Measurements from ENCODE around the gene KL. TPM values are rescaled to one million over a fixed set of nuclear protein-coding genes. Genes with fewer than 3 reads are reported as not detected.

The KL gene
- total and polyA plus RNA-seq, 2 donors = 0.80 to 1.6 TPM

- Histone ChIP-seq H3K4me1 (ENCODE audit: control insufficient read depth in 2 of 2, insufficient read depth in 2 of 2, low read length in 2 of 2) (no peaks in the 10 kb centered on the region), H3K4me3 (ENCODE audit: low read length in 2 of 2) (no peak overlapping the region), H3K27ac (ENCODE audit: low read depth in 1 of 2, low read length in 1 of 2) (no peak overlapping the region), H3K27me3 (ENCODE audit: control insufficient read depth in 2 of 2, insufficient read depth in 1 of 2, low read length in 1 of 2) (no peaks in the 10 kb centered on the region), H3K36me3 (ENCODE audit: control insufficient read depth in 2 of 2, insufficient read depth in 2 of 2, low read length in 1 of 2) (no peaks in the 10 kb centered on the region), H3K9me3 (ENCODE audit: control insufficient read depth in 2 of 2, insufficient read depth in 1 of 2, low read length in 1 of 2) (no peaks in the 10 kb centered on the region)
- 98% methylated on average over 5 of the region's 5 CpGs for WGBS
- no peak for DNase-seq (ENCODE audit: low read depth in 6 of 9, low spot score in 9 of 9)
These were observed 75.2 kb downstream of the KL start for GRCh38 chr13:33091415-33091774.

DNA sequence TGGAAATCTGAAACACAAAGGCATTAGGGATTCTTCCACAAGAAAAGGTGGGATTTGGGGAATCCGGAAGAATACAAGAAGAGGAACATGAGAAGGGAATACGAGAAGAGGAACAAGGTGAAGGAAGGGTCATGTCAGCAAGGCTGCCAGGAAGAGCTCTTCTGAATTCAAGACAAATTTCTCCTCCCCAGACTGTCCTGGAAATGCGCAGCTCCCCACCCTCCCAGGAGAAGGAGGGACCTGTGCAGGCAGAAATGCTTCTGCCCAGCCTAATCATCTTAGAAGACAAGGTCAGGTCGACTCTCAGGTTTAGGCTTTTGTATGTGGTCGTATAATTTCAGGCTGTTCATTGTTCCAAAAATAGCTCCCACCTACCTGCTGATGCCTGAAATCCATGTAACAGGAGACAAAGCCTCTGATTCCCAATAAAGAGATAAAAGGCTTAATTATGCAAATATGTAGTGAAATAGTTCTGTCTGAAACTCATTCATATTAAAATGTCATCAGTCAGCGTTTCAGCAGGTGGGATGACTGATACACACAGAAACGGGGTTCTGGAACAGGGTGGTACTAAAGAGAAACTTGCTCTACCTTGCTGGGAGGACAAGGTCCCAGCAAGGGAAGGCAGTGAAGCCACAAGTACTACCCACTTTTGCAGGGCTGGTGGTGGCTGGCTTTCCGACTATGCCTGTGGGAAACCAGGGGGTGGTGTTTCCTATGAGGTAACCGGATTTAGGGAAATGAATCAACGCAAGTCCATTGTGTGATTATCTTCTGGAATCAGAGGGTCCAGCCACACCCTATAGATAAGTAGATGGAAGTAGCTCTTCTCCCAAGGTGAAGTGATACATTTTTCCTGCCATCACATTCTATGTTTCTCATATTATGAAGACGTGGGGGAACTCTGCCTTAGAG, 76.1 kb downstream of the KL start:
- Histone ChIP-seq H3K4me3 (ENCODE audit: low read length in 2 of 2) (no peak overlapping the region), H3K27ac (ENCODE audit: low read depth in 1 of 2, low read length in 1 of 2) (no peak overlapping the region), H3K9me3 (ENCODE audit: control insufficient read depth in 2 of 2, insufficient read depth in 1 of 2, low read length in 1 of 2) (no peaks in the 10 kb centered on the region), H3K36me3 (ENCODE audit: control insufficient read depth in 2 of 2, insufficient read depth in 2 of 2, low read length in 1 of 2) (no peaks in the 10 kb centered on the region), H3K4me1 (ENCODE audit: control insufficient read depth in 2 of 2, insufficient read depth in 2 of 2, low read length in 2 of 2) (no peaks in the 10 kb centered on the region), H3K27me3 (ENCODE audit: control insufficient read depth in 2 of 2, insufficient read depth in 1 of 2, low read length in 1 of 2) (no peaks in the 10 kb centered on the region)
- 90% methylated on average over 11 of the region's 11 CpGs for WGBS
- no peak for DNase-seq (ENCODE audit: low read depth in 6 of 9, low spot score in 9 of 9)

DNA sequence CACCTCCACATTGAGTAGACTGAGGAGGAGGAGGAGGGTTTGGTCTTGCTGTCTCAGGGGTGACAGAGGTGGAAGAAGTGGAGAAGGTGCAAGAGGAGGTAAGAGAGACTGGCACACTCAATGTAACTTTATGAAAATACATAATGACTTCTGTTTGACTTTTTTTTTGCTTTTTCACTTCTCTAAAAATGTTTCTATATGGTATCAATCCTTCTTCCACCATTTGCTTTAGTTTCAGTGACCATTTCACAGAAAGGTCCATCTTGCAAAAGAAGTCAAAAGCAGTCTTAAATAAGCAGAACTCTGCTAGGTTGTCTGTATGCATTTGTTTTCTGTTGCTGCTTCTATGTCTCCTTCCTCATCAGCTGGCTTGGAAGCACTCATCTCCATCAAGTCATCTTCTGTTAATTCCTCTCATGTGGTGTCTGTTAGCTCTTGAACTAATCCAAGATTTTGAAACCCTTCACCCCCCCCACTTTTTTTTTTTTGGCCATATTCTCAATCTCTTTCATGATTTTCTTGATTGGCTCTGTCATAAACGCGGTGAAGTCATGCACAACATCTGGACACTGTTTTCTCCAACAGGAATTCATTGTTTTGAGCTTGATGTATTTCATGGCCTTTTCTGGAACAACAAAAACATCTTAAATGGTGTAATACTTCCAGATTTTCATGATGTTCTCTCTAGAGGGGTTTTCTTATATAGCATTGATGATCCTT, 80.8 kb downstream of the KL start:
- no peak overlapping the region for H3K27ac ChIP-seq (ENCODE audit: low read depth in 1 of 2, low read length in 1 of 2)
- WGBS = 98% methylated on average over 2 of the region's 2 CpGs
- H3K9me3 ChIP-seq (ENCODE audit: control insufficient read depth in 2 of 2, insufficient read depth in 1 of 2, low read length in 1 of 2) = no peaks in the 10 kb centered on the region
- H3K4me1 ChIP-seq (ENCODE audit: control insufficient read depth in 2 of 2, insufficient read depth in 2 of 2, low read length in 2 of 2) = no peaks in the 10 kb centered on the region
- no peak overlapping the region for H3K4me3 ChIP-seq (ENCODE audit: low read length in 2 of 2)
- no peak for DNase-seq (ENCODE audit: low read depth in 6 of 9, low spot score in 9 of 9)
- H3K27me3 ChIP-seq (ENCODE audit: control insufficient read depth in 2 of 2, insufficient read depth in 1 of 2, low read length in 1 of 2) = no peaks in the 10 kb centered on the region
- no peaks in the 10 kb centered on the region for H3K36me3 ChIP-seq (ENCODE audit: control insufficient read depth in 2 of 2, insufficient read depth in 2 of 2, low read length in 1 of 2)

- Histone ChIP-seq H3K27ac (ENCODE audit: low read depth in 1 of 2, low read length in 1 of 2) (no peak overlapping the region), H3K27me3 (ENCODE audit: control insufficient read depth in 2 of 2, insufficient read depth in 1 of 2, low read length in 1 of 2) (no peaks in the 10 kb centered on the region), H3K4me3 (ENCODE audit: low read length in 2 of 2) (no peak overlapping the region), H3K36me3 (ENCODE audit: control insufficient read depth in 2 of 2, insufficient read depth in 2 of 2, low read length in 1 of 2) (no peaks in the 10 kb centered on the region), H3K4me1 (ENCODE audit: control insufficient read depth in 2 of 2, insufficient read depth in 2 of 2, low read length in 2 of 2) (no peaks in the 10 kb centered on the region), H3K9me3 (ENCODE audit: control insufficient read depth in 2 of 2, insufficient read depth in 1 of 2, low read length in 1 of 2) (no peaks in the 10 kb centered on the region)
- WGBS = 93% methylated on average over 3 of the region's 3 CpGs
- no peak for DNase-seq (ENCODE audit: low read depth in 6 of 9, low spot score in 9 of 9)
These were observed 83.6 kb downstream of the KL start for GRCh38 chr13:33099860-33100259.

DNA sequence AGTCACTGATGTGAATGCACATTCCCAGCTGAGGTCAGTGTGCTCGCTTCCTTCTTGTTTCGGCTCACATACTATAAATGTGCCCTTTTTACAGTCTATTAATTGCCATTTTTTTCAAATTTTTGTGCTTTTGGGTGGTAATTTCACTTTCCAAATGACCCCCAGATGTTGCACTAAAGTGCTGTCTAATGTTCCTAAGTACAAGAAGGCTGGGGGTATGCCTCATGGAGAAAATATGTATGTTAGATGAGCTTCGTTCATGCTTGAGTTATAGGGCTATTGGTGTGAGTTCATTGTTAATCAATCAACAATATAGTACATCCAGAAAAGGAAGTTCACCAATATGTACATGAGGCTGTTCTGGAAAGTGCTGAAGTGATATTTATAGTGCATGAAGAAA, 84.7 kb downstream of the KL start:
- H3K27me3 ChIP-seq (ENCODE audit: control insufficient read depth in 2 of 2, insufficient read depth in 1 of 2, low read length in 1 of 2) = no peaks in the 10 kb centered on the region
- 95% methylated on average over 3 of the region's 3 CpGs for whole genome bisulfite sequencing
- H3K4me1 ChIP-seq (ENCODE audit: control insufficient read depth in 2 of 2, insufficient read depth in 2 of 2, low read length in 2 of 2) = no peaks in the 10 kb centered on the region
- DNase-seq (ENCODE audit: low read depth in 6 of 9, low spot score in 9 of 9) = no peak
- H3K9me3 ChIP-seq (ENCODE audit: control insufficient read depth in 2 of 2, insufficient read depth in 1 of 2, low read length in 1 of 2) = no peaks in the 10 kb centered on the region
- H3K36me3 ChIP-seq (ENCODE audit: control insufficient read depth in 2 of 2, insufficient read depth in 2 of 2, low read length in 1 of 2) = no peaks in the 10 kb centered on the region
- no peak overlapping the region for H3K27ac ChIP-seq (ENCODE audit: low read depth in 1 of 2, low read length in 1 of 2)
- no peak overlapping the region for H3K4me3 ChIP-seq (ENCODE audit: low read length in 2 of 2)

- H3K4me3 ChIP-seq (ENCODE audit: low read length in 2 of 2) = no peak overlapping the region
- 99% methylated on average over 2 of the region's 2 CpGs for WGBS
- no peaks in the 10 kb centered on the region for H3K9me3 ChIP-seq (ENCODE audit: control insufficient read depth in 2 of 2, insufficient read depth in 1 of 2, low read length in 1 of 2)
- H3K27ac ChIP-seq (ENCODE audit: low read depth in 1 of 2, low read length in 1 of 2) = no peak overlapping the region
- no peak for DNase-seq (ENCODE audit: low read depth in 6 of 9, low spot score in 9 of 9)
- no peaks in the 10 kb centered on the region for H3K36me3 ChIP-seq (ENCODE audit: control insufficient read depth in 2 of 2, insufficient read depth in 2 of 2, low read length in 1 of 2)
- no peaks in the 10 kb centered on the region for H3K27me3 ChIP-seq (ENCODE audit: control insufficient read depth in 2 of 2, insufficient read depth in 1 of 2, low read length in 1 of 2)
- H3K4me1 ChIP-seq (ENCODE audit: control insufficient read depth in 2 of 2, insufficient read depth in 2 of 2, low read length in 2 of 2) = no peaks in the 10 kb centered on the region
These were observed 85.6 kb downstream of the KL start for GRCh38 chr13:33101835-33102234.

DNA sequence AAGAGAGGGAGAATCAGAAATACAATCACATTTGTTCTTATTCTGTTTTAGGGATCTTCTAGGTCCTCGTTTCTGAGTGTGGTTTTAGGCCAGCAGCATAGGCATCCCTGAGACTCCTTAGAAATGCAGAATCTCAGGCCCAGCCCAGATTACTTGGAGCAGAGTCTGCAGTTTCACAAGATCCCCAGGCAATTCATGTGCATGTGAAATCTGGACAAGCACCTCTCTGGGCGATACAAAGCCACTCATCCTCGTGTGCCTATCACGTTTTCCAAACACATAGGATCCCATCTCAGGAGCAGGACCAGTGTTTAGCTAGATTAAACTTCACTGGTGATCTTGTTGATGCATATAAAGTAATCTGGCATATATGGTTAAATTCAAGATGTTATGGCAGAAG, 87.2 kb downstream of the KL start:
- Histone ChIP-seq H3K27ac (ENCODE audit: low read depth in 1 of 2, low read length in 1 of 2) (no peak overlapping the region), H3K36me3 (ENCODE audit: control insufficient read depth in 2 of 2, insufficient read depth in 2 of 2, low read length in 1 of 2) (no peaks in the 10 kb centered on the region), H3K4me1 (ENCODE audit: control insufficient read depth in 2 of 2, insufficient read depth in 2 of 2, low read length in 2 of 2) (no peaks in the 10 kb centered on the region), H3K9me3 (ENCODE audit: control insufficient read depth in 2 of 2, insufficient read depth in 1 of 2, low read length in 1 of 2) (no peaks in the 10 kb centered on the region), H3K4me3 (ENCODE audit: low read length in 2 of 2) (no peak overlapping the region), H3K27me3 (ENCODE audit: control insufficient read depth in 2 of 2, insufficient read depth in 1 of 2, low read length in 1 of 2) (no peaks in the 10 kb centered on the region)
- DNase-seq (ENCODE audit: low read depth in 6 of 9, low spot score in 9 of 9) = no peak
- 95% methylated on average over 4 of the region's 4 CpGs for WGBS

- 48% methylated on average over 9 of the region's 9 CpGs for WGBS
- Histone ChIP-seq H3K4me1 (ENCODE audit: control insufficient read depth in 2 of 2, insufficient read depth in 2 of 2, low read length in 2 of 2) (no peaks in the 10 kb centered on the region), H3K27me3 (ENCODE audit: control insufficient read depth in 2 of 2, insufficient read depth in 1 of 2, low read length in 1 of 2) (no peaks in the 10 kb centered on the region), H3K4me3 (ENCODE audit: low read length in 2 of 2) (no peak overlapping the region), H3K27ac (ENCODE audit: low read depth in 1 of 2, low read length in 1 of 2) (no peak overlapping the region), H3K36me3 (ENCODE audit: control insufficient read depth in 2 of 2, insufficient read depth in 2 of 2, low read length in 1 of 2) (no peaks in the 10 kb centered on the region), H3K9me3 (ENCODE audit: control insufficient read depth in 2 of 2, insufficient read depth in 1 of 2, low read length in 1 of 2) (no peaks in the 10 kb centered on the region)
- DNase-seq (ENCODE audit: low read depth in 6 of 9, low spot score in 9 of 9) = peak in 1 of 9 donors; percentile 12
These were observed 89.3 kb downstream of the KL start for GRCh38 chr13:33105387-33106005.
